Left ventricle myocardium superior (tissue), 1 donor: ENCODE measurements around the gene WWOX. TPM values are rescaled to one million over a fixed set of nuclear protein-coding genes. Genes with fewer than 3 reads are reported as not detected.

ENCODE experiments used
- ATAC-seq: fragments of 200-7000 bp; cut with Tn5 transposase; one replicate; pipeline ENCODE4 v1.9.1; 2020; ENCODE audit warnings: mild to moderate bottlenecking, moderate library complexity
- DNase-seq: peaks from one replicate; pipeline ENCODE4 v3.0.0-alpha.2; 2020
- intact Hi-C: fragments of 100-400 bp; cut with micrococcal nuclease; formaldehyde crosslinking; loops from one replicate; pipeline ENCODE4 v1.11.0; 2022
- total RNA-seq: library from RNA; stranded (reverse); fragmentation: NEBNext Ultra II Directional; extraction: Animal tissue kit (Norgen Biotek cat#: 25700); gene quantifications from one replicate; pipeline ENCODE4 v1.2.1, GENCODE V29; 2021
- donor health status: DM: no; HTN: yes; CAD: no; lungs with severe emphysema.

WWOX gene
- total RNA-seq, 1 donor from 2014 or later = 12.8 TPM

DNA sequence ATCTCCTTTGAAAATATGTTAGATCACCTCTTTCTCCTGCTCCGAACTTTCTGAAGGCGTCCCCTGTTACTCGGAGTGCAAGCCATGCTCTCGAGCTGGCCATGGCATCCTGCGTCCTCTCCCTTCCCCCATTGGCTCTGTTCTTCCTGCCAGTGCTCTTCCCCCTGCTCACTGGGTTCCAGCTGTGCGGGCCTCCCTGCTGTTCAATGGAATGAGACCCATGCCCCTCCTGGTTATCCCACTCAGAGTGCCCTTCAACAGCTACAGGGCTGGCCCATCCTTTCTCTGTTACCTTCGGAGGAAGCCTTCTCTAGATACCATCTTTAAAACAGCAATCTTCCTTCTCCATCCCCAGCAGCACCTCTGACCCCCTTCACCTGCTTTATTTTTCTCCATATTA lies 996.8 kb downstream of the WWOX start:
- ATAC-seq (no peak), DNase-seq (no peak)
- intact Hi-C loops = no loop called here

DNA sequence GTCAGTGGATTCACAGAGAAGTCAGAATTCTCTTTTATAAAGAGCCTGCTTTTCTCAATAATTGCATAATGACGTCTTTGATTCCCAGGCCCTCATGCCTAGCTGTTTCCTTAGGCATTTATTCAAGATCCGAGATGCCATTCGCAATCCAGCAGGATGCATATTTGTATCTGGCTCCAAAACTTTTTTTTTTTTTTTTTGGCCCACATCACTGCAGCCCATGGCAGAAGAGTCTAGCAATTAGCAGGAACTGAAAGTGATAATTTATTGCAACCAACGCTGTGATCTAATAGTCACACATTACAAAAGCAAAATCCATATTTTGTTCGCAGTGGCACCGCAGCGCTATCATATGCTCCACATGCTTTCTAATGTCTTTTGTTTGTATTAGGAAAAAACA lies 997.7 kb downstream of the WWOX start:
- DNase-seq (no peak), ATAC-seq (no peak)
- intact Hi-C loops = no loop called here

DNA sequence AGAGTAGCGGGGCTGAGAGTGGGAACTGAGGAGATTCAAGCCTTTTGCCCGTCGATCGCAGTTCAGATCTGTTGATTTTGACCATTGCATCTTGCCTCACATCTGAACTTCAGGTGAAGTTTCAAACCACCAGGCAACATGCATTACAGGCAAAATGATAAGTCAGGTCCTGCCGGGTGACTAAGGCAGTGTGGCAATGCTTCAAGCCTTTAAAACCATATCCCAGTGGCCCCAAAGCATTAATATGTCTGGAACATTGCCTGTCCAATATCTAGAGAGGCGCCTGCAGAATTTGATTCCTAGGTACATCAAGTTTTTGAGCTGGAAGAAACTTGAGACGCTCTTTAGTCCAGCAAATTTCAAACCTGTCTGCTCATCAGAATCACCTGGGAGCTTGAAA lies 998.3 kb downstream of the WWOX start:
- DNase-seq (no peak), ATAC-seq (no peak)
- intact Hi-C loops = no loop called here

DNA sequence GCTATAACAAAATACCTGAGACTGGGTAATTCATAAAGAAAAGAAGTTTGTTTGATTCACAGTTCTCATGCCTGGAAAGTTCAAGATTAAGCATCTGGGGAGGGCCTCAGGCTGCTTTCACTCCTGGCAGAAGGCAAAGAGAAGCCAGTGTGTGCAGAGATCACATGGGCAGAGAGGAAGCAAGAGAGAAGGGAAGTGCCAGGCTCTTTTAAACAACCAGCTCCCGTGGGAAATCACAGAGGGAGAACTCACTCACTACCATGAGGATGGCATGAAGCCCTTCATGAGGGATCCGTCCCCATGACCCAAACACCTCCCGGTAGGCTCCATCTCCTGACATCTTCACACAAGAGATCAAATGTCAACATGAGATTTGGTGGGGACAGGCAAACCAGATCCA lies 999.5 kb downstream of the WWOX start:
- DNase-seq (no peak), ATAC-seq (no peak)
- intact Hi-C loops = no loop called here

DNA sequence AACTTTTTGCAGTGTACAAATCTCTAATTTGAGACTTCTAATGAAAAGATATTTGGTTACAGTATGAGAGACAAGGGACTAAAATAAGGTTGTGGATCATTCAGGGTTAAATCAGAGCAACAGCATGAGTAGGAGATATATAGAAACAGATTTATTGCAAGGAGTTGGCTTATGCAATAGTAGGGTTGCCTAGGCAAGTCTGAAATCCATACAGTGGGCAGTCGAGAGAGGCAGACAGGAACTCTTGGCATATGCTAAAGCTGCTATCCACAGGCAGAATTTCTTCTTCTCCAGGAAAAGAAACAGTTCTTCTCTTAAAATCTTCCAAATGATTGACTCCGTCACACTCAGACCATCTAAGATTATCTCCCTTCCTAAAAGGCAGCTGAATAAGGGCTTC lies 1000.3 kb downstream of the WWOX start:
- no peak for DNase-seq
- ATAC-seq = no peak
- intact Hi-C loops = no loop called here

DNA sequence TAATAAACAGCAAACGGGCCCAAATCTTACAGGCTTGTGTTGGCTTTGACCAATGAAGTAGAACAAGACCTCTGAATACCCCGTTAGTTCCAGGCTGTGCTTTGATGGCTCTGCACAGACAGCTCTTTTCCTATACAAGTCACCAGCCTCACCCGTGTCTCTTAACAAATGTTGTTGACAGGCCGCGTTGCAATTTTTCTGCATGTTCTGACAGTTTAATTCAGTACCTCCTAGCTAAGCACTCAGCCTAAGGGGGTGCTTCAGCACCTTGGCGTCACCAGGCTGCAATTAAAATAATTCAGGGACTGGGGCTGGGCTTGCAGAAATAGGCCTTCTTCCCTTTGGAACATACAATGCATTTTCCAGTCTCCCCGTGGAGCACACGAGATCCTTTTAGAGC lies 1001.0 kb downstream of the WWOX start:
- no peak for DNase-seq
- ATAC-seq = no peak
- intact Hi-C loops = no loop called here

DNA sequence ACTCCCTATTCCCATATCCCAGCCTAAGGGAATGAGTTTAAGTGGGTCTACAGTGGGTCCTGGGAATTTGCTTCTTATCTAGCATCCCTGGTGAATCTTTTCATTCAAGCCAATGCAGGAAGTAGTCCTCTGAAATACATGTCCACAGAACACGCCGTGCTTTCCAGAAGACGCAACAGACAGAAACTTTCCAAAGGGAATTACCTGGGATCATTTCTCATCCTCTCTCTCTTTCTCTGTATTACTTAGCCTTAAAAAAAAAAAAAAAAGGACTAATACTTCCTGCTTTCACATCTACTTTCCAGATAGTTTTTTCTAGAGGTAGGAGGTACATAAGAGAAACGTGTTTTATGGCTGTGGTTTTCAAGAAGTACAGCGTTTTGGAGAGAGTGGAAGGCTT lies 1002.0 kb downstream of the WWOX start:
- no peak for DNase-seq
- no peak for ATAC-seq
- intact Hi-C loops = no loop called here

DNA sequence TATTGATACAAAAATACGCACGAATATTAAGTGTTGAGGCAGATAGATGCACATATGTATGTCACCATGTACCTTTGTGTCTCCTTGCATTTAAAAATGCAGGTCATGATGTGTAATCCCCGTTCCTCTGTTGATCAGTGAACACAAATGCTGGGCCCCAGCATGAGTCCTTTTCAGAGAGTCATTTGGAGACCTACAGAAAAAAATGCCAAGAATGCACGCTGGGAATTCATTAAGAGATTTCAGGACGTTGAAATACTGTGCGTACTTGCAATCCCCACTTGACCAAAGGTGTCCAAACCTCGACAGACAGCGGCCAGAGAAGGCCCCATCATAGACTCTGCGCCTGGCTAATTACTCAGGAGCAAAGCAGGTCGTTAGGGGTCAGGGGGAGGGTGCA lies 1005.1 kb downstream of the WWOX start:
- ATAC-seq = no peak
- intact Hi-C loops = no loop called here

DNA sequence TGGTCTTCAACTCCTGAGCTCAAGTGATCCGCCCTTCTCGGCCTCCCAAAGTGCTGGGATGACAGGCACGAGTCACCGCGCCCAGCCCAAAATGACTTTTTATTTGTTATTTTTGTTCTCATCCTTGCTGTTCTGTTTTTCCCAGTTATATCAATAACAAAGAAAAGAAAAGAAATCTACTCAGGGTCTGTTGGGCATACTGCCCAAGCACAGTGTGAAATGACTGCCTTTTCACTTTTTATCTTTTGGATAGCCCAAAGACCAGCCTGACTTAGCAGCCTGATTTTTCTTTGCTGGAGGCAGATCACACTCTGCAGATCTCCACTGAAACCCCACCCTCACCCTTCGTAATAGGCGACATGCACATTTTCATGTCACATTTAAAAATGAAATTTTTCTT lies 1007.8 kb downstream of the WWOX start:
- ATAC-seq = no peak
- no peak for DNase-seq
- intact Hi-C loops = no loop called here

More for the DNA sequence above, 1005.1 kb downstream of the WWOX start:
- no peak for DNase-seq

DNA sequence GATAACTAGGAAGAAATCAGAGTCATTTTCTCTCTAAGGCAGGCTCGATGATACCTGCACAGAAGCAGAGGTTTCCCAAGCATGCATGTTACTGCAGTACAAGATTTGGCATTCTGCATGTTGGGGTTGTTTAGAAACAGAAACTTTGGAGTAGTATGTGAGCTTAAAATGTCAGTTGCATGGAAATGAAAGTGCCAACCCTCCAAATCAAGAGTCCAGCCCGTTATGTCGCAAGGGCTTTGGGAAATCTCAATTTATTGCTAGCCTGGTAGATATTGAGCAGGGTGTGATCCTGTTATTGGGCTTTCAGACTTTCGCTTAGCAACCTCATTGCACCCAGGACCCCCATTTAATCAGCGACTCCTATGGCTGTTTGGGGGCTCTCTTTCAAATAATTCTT lies 1010.3 kb downstream of the WWOX start:
- intact Hi-C loops = no loop called here
- no peak for DNase-seq
- ATAC-seq = no peak

DNA sequence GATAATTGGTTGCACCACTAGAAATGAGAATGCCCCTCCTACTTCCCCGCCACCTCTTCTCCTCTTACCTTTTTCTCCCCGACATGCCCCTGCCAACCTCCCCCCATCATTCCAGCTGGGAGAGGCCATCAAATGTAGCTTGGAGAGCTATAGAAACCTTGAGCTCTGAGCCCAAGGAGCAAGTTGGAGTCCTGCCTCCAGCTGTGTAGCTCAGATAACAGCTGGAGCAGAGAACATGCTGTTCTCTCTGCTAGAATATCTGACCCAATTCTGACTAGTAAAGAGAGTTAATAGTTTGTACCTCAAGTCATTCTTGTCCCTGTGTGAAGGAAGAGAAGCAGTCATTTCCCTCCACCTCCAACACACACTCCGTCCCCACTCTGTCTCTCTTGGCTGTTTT lies 1010.8 kb downstream of the WWOX start:
- peak; percentile 57 for ATAC-seq
- intact Hi-C loops = no loop called here
- no peak for DNase-seq

DNA sequence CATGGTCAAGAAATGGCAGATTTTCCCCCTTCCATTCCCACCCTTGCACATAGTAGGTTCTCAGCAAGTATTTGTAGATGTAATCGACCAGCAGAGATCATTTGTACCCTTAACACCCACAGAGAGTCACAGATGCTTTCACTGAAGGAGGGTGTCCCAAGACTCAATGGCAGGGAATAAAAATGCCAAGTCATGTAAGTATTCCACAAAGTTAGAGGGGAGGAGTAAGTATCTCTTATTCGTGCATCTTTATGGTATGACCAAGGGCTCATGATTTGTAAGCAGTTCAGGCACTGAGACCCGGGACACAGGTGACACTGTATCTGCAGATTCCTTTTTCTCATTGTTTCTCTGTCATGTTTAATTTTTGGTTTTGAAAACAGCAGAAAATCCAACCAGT lies 1011.5 kb downstream of the WWOX start:
- no peak for DNase-seq
- intact Hi-C loops = no loop called here
- ATAC-seq = no peak

DNA sequence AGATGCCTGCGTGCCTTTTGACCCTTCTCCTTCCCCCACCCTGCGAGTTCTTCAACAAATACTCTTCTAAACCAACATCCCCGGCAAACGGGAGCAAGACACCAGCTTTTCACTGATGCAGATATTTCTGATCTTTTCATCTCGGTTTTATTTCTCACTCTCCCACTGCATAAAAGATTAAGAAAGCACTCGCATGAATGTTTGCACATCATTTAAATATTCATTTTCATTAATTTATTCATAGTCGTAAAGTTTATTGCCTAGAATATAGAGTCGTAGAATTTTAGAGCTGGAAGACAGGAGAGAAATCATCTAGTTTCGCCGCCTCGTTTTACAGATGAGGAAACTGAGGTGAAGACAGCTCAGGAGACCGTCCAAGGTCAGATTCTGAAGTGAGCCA lies 1013.0 kb downstream of the WWOX start:
- ATAC-seq (no peak), DNase-seq (no peak)
- intact Hi-C loops = no loop called here

DNA sequence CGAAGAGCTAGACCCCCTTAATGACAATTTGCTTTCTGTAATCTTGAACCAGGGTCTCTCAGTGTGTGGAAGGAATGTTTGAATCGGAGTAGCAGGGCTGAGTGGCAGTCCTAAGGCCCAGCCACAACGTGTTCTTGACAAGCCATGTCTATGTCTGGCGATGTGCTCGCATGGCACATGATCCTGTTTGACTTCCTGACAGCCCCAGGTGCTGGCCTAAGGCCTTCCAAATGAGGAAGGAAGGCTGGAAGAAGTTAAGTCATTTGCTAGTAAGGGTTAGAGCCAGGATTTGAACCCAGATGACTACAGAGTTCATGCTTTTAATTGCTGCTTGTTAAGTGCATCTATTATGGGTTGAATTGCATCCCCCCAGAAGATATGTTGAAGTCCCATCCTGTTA lies 1014.4 kb downstream of the WWOX start:
- intact Hi-C loops = no loop called here
- DNase-seq (no peak), ATAC-seq (no peak)

DNA sequence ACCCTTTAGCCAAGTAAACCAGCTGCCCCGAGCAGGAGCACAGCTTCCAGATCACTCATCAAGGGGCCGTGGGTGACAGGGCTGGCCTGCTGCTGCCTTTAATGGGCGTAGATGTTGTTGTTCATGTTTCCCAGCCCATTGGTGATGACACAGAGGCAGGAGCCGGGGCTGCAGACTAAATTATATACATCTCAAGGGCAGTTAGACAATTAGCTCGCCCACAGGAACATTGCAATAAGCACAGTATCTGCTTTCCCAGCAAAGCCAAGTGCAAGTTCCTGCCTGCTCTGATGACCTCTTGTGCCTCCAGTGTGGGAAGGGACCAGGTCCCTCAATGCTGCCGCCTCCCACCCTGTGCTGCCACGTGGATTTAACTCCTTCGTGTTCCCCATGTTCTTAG lies 1015.3 kb downstream of the WWOX start:
- no peak for ATAC-seq
- no peak for DNase-seq
- intact Hi-C loops = no loop called here

DNA sequence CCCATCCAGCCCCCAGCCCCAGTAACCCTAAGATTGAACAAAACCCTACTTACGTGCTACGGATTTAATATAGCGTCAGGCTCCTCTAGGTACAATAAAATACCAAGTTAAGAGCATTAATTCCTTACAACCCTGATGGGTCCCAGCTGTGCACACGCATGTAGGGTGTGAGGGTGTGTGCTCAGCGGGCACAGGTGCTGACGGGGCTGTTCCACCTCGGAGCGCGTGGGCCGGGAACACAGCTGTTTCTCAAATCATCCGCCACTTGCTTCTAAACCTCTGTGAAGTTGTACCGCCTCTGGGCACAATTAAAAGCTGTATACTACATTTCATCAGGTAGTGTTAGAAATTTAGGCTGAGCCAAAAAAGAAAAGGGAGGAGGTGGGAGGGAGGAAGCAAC lies 1022.5 kb downstream of the WWOX start:
- DNase-seq (no peak), ATAC-seq (no peak)
- intact Hi-C loops = no loop called here

DNA sequence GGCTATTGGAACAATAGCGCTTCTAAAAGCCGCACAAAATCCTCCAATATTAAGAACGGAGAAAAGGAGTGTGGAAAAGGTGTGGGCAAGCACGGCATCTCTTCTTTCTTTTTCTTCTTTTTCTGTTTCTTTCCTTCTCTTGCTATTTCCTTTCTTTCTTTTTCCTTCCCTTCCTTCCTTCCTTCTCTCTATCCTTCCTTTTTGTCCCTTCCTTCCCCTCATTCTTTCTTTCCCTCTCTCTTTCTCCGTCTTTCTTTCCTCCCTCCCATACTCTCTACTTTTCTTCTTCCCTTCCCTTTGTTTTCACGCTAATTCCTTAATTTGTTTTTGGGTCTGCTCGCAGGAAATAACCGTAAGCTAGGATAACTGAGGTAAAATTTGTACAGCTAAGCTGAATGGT lies 1022.9 kb downstream of the WWOX start:
- ATAC-seq = no peak
- intact Hi-C loops = no loop called here
- DNase-seq = no peak

DNA sequence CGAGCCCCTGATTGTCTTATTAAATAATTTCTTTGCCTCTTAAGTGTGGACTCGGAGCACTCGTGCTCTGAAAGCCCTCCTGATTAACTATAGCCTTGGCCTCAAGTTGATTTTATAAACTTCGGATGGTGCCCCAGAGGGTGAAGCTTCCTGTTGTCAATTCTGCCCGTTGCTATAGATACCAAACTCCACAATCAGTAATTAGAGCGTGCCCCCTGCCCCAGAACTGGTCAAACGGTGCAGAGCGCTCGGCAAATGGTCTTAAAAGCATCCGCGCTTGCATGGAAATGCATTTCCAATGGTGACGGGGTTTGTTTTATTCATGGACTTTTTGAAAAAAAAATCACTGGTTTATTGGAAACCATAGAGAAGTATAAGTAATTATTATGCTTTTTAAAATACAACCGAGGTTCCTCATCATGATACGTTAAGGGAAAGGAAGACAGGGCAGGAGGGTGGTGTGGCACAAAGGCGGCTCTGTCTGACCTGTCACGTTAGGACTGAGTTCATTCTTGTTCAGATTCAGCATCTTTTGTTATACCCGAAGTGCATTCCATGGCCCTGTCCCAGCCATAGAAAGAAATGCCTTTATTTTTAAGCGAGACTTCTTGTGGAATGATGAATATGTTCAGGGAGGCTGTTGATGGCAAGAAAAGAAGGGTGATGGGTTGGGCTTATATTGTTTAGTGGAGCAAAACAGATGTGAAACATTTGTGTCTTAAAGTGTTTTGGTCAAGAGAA lies 1024.7 kb downstream of the WWOX start:
- ATAC-seq = no peak
- DNase-seq = no peak
- intact Hi-C loops = no loop called here

DNA sequence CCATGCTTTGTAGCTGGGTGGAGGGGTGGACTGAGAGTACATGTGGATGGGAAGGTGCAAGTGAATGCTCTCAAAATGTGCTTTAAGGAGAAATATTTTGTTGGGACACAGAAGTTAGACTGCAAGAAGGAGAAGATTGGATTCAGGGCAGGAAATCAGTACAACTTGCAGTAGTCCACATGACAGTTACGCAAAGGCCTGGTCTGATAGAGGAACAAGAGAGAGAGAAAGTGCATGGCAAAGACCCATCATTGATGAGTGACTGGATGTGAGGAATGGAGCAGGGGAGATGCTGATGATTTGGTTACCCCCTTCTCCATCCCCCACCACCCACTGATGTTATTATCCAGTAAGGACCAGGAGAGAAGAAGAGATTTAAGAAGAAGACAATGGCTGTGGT lies 1028.3 kb downstream of the WWOX start:
- ATAC-seq = no peak
- intact Hi-C loops = no loop called here
- DNase-seq = no peak

DNA sequence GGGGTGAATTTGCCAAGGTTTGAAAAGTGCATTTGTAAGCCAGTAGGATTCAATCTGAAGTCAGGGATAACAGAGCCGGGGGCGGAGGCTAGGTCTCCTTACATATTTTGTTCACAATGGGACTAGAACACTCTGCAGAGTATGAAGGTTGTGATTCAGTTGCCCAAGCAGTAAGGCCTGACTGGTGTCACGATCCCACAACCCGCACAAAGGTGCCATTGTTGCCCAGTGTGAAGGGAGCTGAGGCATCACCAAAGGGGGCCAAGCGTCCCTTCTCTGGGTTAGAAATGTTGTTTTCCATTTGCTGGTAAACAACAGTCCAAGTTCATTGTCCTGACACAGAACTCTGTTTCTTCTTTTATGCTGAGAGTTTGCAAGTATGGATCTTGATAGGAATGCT lies 1029.3 kb downstream of the WWOX start:
- intact Hi-C loops = no loop called here
- no peak for ATAC-seq
- no peak for DNase-seq

DNA sequence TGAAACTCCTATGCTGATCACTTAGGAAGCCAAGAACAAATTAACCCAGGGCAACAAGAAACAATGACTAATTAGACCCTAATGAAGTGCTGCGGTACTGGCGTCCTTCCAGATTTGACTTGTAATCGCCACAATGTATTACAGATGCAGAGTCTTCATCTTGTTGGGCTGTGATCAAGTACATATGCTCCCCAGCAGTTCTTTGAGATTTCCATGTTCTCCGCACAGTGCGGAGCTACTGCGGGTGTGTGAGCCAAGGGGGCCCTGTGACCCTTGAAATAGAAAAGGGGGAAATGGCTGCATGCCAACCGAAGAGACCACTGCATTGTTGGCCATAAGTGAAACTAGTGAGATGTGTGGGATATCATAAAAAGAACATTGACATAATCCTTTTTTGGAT lies 1031.2 kb downstream of the WWOX start:
- DNase-seq (no peak), ATAC-seq (no peak)
- intact Hi-C loops = no loop called here
